ENCODE results near the gene SUMF1. TPM values are rescaled to one million over a fixed set of nuclear protein-coding genes. Genes with fewer than 3 reads are reported as not detected.

SUMF1 gene
- total and polyA plus RNA-seq, 2 experiments from 2014 or later: 23.5 to 29.9 TPM

GRCh38 chr3:4492208-4493013 lies 25.3 kb upstream of the SUMF1 start:
- peak; percentile 9 for TF ChIP-seq CTCF (IDR thresholded peaks at IDR 0.05; ENCODE audit: low read depth, low read length)
- H3K9me3 ChIP-seq (ENCODE audit: low read depth): no peaks in the 10 kb centered on the region
- peak overlapping the region; percentile 95 for H3K27ac ChIP-seq
- no peaks in the 10 kb centered on the region for H3K36me3 ChIP-seq
- peak overlapping the region; percentile 98 for H3K4me3 ChIP-seq
- peaks cover 22% of the 10 kb centered on the region for H3K4me1 ChIP-seq (ENCODE audit: low read depth)
- DNase-seq (ENCODE audit: low read depth in 1 of 2, low spot score in 1 of 2): peak; percentile 64 to 83
- peaks cover 5% of the 10 kb centered on the region for H3K27me3 ChIP-seq

- peak overlapping the region; percentile 98 for H3K4me3 ChIP-seq
Observed at GRCh38 chr3:4491855-4492207, 24.8 kb upstream of the SUMF1 start.

GRCh38 chr3:4478261-4478660 lies 11.2 kb upstream of the SUMF1 start:
- Histone ChIP-seq H3K4me1 (ENCODE audit: low read depth) (no peaks in the 10 kb centered on the region), H3K36me3 (no peaks in the 10 kb centered on the region), H3K4me3 (no peak overlapping the region), H3K27ac (no peak overlapping the region), H3K9me3 (ENCODE audit: low read depth) (no peaks in the 10 kb centered on the region), H3K27me3 (peaks cover 10% of the 10 kb centered on the region)
- no peak for TF ChIP-seq CTCF (IDR thresholded peaks at IDR 0.05; ENCODE audit: low read depth, low read length)
- DNase-seq (ENCODE audit: low read depth in 1 of 2, low spot score in 1 of 2): no peak

More at GRCh38 chr3:4491855-4492207, 24.8 kb upstream of the SUMF1 start:
- Histone ChIP-seq H3K4me1 (ENCODE audit: low read depth) (peaks cover 22% of the 10 kb centered on the region), H3K9me3 (ENCODE audit: low read depth) (no peaks in the 10 kb centered on the region), H3K27me3 (peaks cover 5% of the 10 kb centered on the region), H3K36me3 (no peaks in the 10 kb centered on the region), H3K27ac (no peak overlapping the region)
- DNase-seq (ENCODE audit: low read depth in 1 of 2, low spot score in 1 of 2): no peak
- TF ChIP-seq CTCF (IDR thresholded peaks at IDR 0.05; ENCODE audit: low read depth, low read length): no peak

- peak in 1 of 2 donors; percentile 18 for DNase-seq (ENCODE audit: low read depth in 1 of 2, low spot score in 1 of 2)
- peaks cover 10% of the 10 kb centered on the region for H3K27me3 ChIP-seq
- TF ChIP-seq CTCF (IDR thresholded peaks at IDR 0.05; ENCODE audit: low read depth, low read length): no peak
- H3K9me3 ChIP-seq (ENCODE audit: low read depth): no peaks in the 10 kb centered on the region
- H3K27ac ChIP-seq: no peak overlapping the region
- no peaks in the 10 kb centered on the region for H3K36me3 ChIP-seq
- H3K4me1 ChIP-seq (ENCODE audit: low read depth): no peaks in the 10 kb centered on the region
- H3K4me3 ChIP-seq: no peak overlapping the region
Observed at GRCh38 chr3:4476496-4476895, 9.4 kb upstream of the SUMF1 start.

- Histone ChIP-seq H3K4me1 (ENCODE audit: low read depth) (no peaks in the 10 kb centered on the region), H3K36me3 (no peaks in the 10 kb centered on the region), H3K27me3 (peaks cover 10% of the 10 kb centered on the region), H3K27ac (no peak overlapping the region), H3K4me3 (no peak overlapping the region), H3K9me3 (ENCODE audit: low read depth) (no peaks in the 10 kb centered on the region)
- TF ChIP-seq CTCF (IDR thresholded peaks at IDR 0.05; ENCODE audit: low read depth, low read length): no peak
- DNase-seq (ENCODE audit: low read depth in 1 of 2, low spot score in 1 of 2): no peak
Observed at GRCh38 chr3:4475804-4476203, 8.7 kb upstream of the SUMF1 start.

Data from cardiac muscle cell (in vitro differentiated cells and primary cell).